HepG2 (cell line): ENCODE data around the gene TSSK3. TPM values are rescaled to one million over a fixed set of nuclear protein-coding genes. Genes with fewer than 3 reads are reported as not detected.

ENCODE experiments used
- ATAC-seq: fragments of 200-7000 bp; cut with Tn5 transposase; 3 replicates; pipeline ENCODE4 v1.9.1; 2020; ENCODE audit warnings: mild to moderate bottlenecking, moderate library complexity
- BruUV-seq: library from RNA; stranded (reverse); fragments of 400-500 nt; replicated peaks from 2 replicates; lab custom pipeline; 2021; lab: Mats Ljungman, UMichigan
- CTCF ChIA-PET: fragments of 300-600 bp; formaldehyde crosslinking; extraction: SDS; loops from one replicate; lab custom pipeline; 2021; ENCODE audit warnings: low total read pairs, inconsistent platforms, low intra/inter-chr PET ratio; lab: Yijun Ruan, JAX
- POLR2A ChIA-PET: fragments of 350-600 bp; sonication (Branson Sonifier 250); formaldehyde crosslinking; loops from one replicate; lab custom pipeline; 2020; ENCODE audit warnings: antibody characterized with exemption, inconsistent platforms; lab: Yijun Ruan, JAX
- DNase-seq: peaks from one replicate; pipeline ENCODE4 v3.0.0-alpha.2; 2015; ENCODE audit warnings: low spot score
- FAIRE-seq: peaks from 3 replicates; lab custom pipeline; 2011; peaks lifted over from hg19 to GRCh38; lab: Jason Lieb, UNC
- H2AFZ ChIP-seq: one replicate; pipeline ENCODE4 v1.6.1; 2011; ENCODE audit warnings: low read length, inconsistent platforms
- H3K27ac ChIP-seq: fragments of 300-600 bp; 3 replicates; pipeline ENCODE4 v1.8.0; 2011; ENCODE audit warnings: mixed run types, mild to moderate bottlenecking, mixed read lengths, low read length, inconsistent platforms; ENCODE audit not compliant: insufficient read depth; ENCODE audit errors: extremely low read length
- H3K27me3 ChIP-seq, 2 experiments: fragments of 200-600 bp in 1 of 2; 2 replicates in 1 of 2; 3 replicates in 1 of 2; pipeline versions ENCODE4 v1.6.0 to v1.8.0; 2011; ENCODE audit warnings: low read length in 2 of 2, mild to moderate bottlenecking in 2 of 2, moderate library complexity in 2 of 2, inconsistent platforms in 1 of 2; ENCODE audit not compliant: insufficient read depth in 2 of 2, control insufficient read depth in 1 of 2
- H3K36me3 ChIP-seq, 2 experiments: fragments of 200-600 bp in 1 of 2; replicated peaks in 1 of 2; 2 replicates in 1 of 2; 3 replicates in 1 of 2; pipeline versions ENCODE4 v1.5.1 to v1.8.0; 2011; ENCODE audit warnings: low read length in 2 of 2, inconsistent platforms in 1 of 2; ENCODE audit not compliant: insufficient read depth in 2 of 2, control insufficient read depth in 1 of 2
- H3K4me1 ChIP-seq: 2 replicates; pipeline ENCODE4 v1.5.1; 2012; ENCODE audit warnings: low read length, inconsistent platforms; ENCODE audit not compliant: insufficient read depth
- H3K4me2 ChIP-seq: 2 replicates; pipeline ENCODE4 v1.6.0; 2011; ENCODE audit warnings: low read depth, low read length, inconsistent platforms
- H3K4me3 ChIP-seq, 3 experiments: fragments of 200-600 bp in 1 of 3; sonication (generic), shearing (Covaris generic) in 1 of 3; replicated peaks in 1 of 3; 2 replicates each; pipeline ENCODE4 v1.5.1; 2011 to 2016; ENCODE audit warnings: low read length in 3 of 3, inconsistent platforms in 2 of 3, low read depth in 2 of 3, mild to moderate bottlenecking in 2 of 3, control low read depth in 1 of 3, mixed read lengths in 1 of 3; ENCODE audit not compliant: insufficient read depth in 1 of 3
- H3K79me2 ChIP-seq: one replicate; pipeline ENCODE4 v1.6.1; 2011; ENCODE audit warnings: low read length, inconsistent platforms; ENCODE audit not compliant: insufficient read depth
- H3K9ac ChIP-seq: 2 replicates; pipeline ENCODE4 v1.6.0; 2011; ENCODE audit warnings: mild to moderate bottlenecking, low read depth, low read length, inconsistent platforms; ENCODE audit not compliant: insufficient read depth
- H3K9me3 ChIP-seq: 2 replicates; pipeline ENCODE4 v1.5.1; 2012; ENCODE audit warnings: mild to moderate bottlenecking, low read length
- H4K20me1 ChIP-seq: 2 replicates; pipeline ENCODE4 v1.6.0; 2011; ENCODE audit warnings: inconsistent platforms, mild to moderate bottlenecking, low read length, moderate library complexity; ENCODE audit not compliant: insufficient read depth
- ARNT ChIP-seq: fragments of 450-650 bp; IDR thresholded peaks from 2 replicates; pipeline ENCODE4 v1.6.1; 2017
- ATF7-NPFF ChIP-seq: sonication (generic); formaldehyde crosslinking; IDR thresholded peaks from 2 replicates; pipeline ENCODE4 v1.8.1; 2023; ENCODE audit warnings: mild to moderate bottlenecking, low read depth, missing genetic modification reagents, moderate library complexity
- GABPA ChIP-seq, 2 experiments: IDR thresholded peaks; 2 replicates each; pipeline ENCODE4 v1.6.1; 2011 to 2016; ENCODE audit warnings: low read depth in 2 of 2, low read length in 1 of 2, missing biosample characterization in 1 of 2, missing genetic modification characterization in 1 of 2
- JDP2 ChIP-seq: sonication (generic); formaldehyde crosslinking; IDR thresholded peaks from 2 replicates; pipeline ENCODE4 v1.8.1; 2022; ENCODE audit warnings: missing genetic modification reagents, borderline replicate concordance
- PAWR ChIP-seq: sonication (generic); formaldehyde crosslinking; IDR thresholded peaks from 2 replicates; pipeline ENCODE4 v1.4.0; 2020; ENCODE audit warnings: missing genetic modification reagents, mild to moderate bottlenecking, borderline replicate concordance
- SNRNP70 ChIP-seq: fragments of 200-400 bp; formaldehyde crosslinking; IDR thresholded peaks from 2 replicates; pipeline ENCODE4 v1.6.1; 2017; ENCODE audit warnings: mild to moderate bottlenecking, low read depth, low read length, moderate library complexity
- YEATS4 ChIP-seq: sonication (generic); formaldehyde crosslinking; IDR thresholded peaks from 2 replicates; pipeline ENCODE4 v1.4.0; 2020; ENCODE audit warnings: missing genetic modification reagents, borderline replicate concordance
- ZNF101 ChIP-seq: sonication (generic); formaldehyde crosslinking; IDR thresholded peaks from 2 replicates; pipeline ENCODE4 v1.4.0; 2020; ENCODE audit warnings: mild to moderate bottlenecking, low read depth, missing genetic modification reagents, borderline replicate concordance
- ZNF382 ChIP-seq: sonication (generic); formaldehyde crosslinking; IDR thresholded peaks from 2 replicates; pipeline ENCODE4 v1.5.0; 2020; ENCODE audit warnings: missing genetic modification reagents, mild to moderate bottlenecking, borderline replicate concordance
- WGBS: methylation state at CpG from one replicate; pipeline ENCODE4 v1.1.6; 2017; ENCODE audit warnings: low lambda C conversion rate; 5-methylcytosine and 5-hydroxymethylcytosine counted together
- in situ Hi-C: cut with HindIII; loops from 2 replicates; pipeline ENCODE4 v1.10.0; 2017; ENCODE audit warnings: low pct_unique_long_range_greater_than_20kb; ENCODE audit not compliant: extremely low pct_ligation_motif_present
- intact Hi-C: fragments of 100-400 bp; cut with micrococcal nuclease; formaldehyde crosslinking; loops from one replicate; pipeline ENCODE4 v1.10.0; 2022; ENCODE audit not compliant: unreplicated experiment
- polyA plus RNA-seq, 8 experiments: library from polyadenylated mRNA; depleted of rRNA in 3 of 8; stranded (reverse) in 7 of 8; unstranded in 1 of 8; fragments of >200 nt; fragmentation: Illumina TruSeq in 4 of 8; extraction: Trizol in 4 of 8; gene quantifications; 2 replicates each; pipeline versions ENCODE4 v1.2.1 to v1.2.3, GENCODE V29; 2011 to 2016; ENCODE audit warnings: low read depth in 4 of 8, missing spikeins in 1 of 8, mixed read lengths in 1 of 8; ENCODE audit not compliant: insufficient read depth in 1 of 8
- total RNA-seq, 5 experiments: library from RNA; depleted of rRNA; stranded (reverse); fragments of >200 nt; fragmentation: Illumina TruSeq; extraction: Trizol; gene quantifications; 2 replicates each; pipeline ENCODE4 v1.2.3, GENCODE V29; 2016; ENCODE audit warnings: low read depth in 1 of 5
- TF ChIP-seq, protein P1 (sequence below): sonication (generic); formaldehyde crosslinking; IDR thresholded peaks from 2 replicates; pipeline ENCODE4 v1.5.0; 2020; ENCODE audit warnings: missing genetic modification reagents
- TF ChIP-seq, protein P2 (sequence below): sonication (generic); formaldehyde crosslinking; IDR thresholded peaks from 2 replicates; pipeline ENCODE4 v1.4.0; 2020; ENCODE audit warnings: mild to moderate bottlenecking, missing genetic modification reagents
- TF ChIP-seq, protein P3 (sequence below): sonication (generic); formaldehyde crosslinking; IDR thresholded peaks from 2 replicates; pipeline ENCODE4 v1.4.0; 2020; ENCODE audit warnings: missing genetic modification reagents, borderline replicate concordance

Gene TSSK3
- total and polyA plus RNA-seq, 2 of the 13 experiments (the other 11 are each of a cell fraction or from before 2014, with no cell fraction given), result 1.0 to 1.1 TPM

DNA sequence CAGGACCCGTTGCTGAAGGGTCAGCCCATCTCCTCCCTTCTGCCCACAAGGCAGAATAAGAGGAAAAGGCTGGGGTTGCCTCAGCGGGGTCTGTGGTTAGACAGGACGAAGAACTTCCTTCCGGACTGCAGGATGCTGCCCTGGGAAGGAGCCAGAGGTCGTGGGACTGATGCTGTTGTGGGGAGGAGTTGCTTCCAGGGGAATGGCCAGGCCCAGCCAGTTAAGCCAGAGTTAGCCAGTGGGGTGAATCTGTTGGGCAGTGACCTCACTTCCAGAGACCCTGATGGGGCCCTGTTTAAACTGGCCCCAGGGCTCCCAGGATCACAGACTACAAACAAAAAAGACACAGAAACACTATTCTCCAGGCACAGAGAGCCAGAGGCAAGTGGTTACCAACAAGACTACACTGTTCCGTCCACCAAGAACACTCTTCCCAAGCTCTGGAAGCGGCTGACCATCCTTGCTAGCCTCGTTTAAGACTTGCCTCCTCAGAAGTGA, 13.1 kb upstream of the TSSK3 start:
- Histone ChIP-seq H4K20me1 (no peaks in the 10 kb centered on the region), H3K9me3 (no peaks in the 10 kb centered on the region), H3K27me3 (no peaks in the 10 kb centered on the region), H3K4me1 (peaks cover 86% of the 10 kb centered on the region), H3K36me3 (no peaks in the 10 kb centered on the region), H3K4me2 (peak overlapping the region; percentile 47), H3K9ac (peak overlapping the region; percentile 19), H3K27ac (peak overlapping the region; percentile 92), H3K79me2 (no peaks in the 10 kb centered on the region), H3K4me3 (no peak overlapping the region), H2AFZ (no peak overlapping the region)
- intact Hi-C loops, result no loop called here
- in situ Hi-C loops, result no loop called here
- POLR2A ChIA-PET, result interaction anchor here (10.1 kb wide), 1 partner anchor 11 kb away, joined by 222 read pairs; the partner anchor contains the start of gene MARCKSL1
- 24% methylated on average over 5 of the region's 8 CpGs for WGBS
- DNase-seq, result peak; percentile 74
- FAIRE-seq, result peak; percentile 34
- peak; percentile 10 for ATAC-seq
- TSS peak; percentile 41 for BruUV-seq
- CTCF ChIA-PET, result no interaction called here
- TF ChIP-seq ZNF101 (no peak), ARNT (no peak), PAWR (no peak), ATF7-NPFF (CRISPR knock-in tag) (no peak), SNRNP70 (no peak), ZNF382 (no peak), GABPA (IDR thresholded peaks at IDR 0.05; ENCODE audit: low read depth, low read length) (no peak), GABPA (CRISPR knock-in tag; IDR thresholded peaks at IDR 0.05; ENCODE audit: low read depth) (peak; percentile 10; the same call in 1 of the 2 replicates), JDP2 (CRISPR knock-in tag) (no peak), YEATS4 (no peak)
- TF ChIP-seq, protein P1, sequence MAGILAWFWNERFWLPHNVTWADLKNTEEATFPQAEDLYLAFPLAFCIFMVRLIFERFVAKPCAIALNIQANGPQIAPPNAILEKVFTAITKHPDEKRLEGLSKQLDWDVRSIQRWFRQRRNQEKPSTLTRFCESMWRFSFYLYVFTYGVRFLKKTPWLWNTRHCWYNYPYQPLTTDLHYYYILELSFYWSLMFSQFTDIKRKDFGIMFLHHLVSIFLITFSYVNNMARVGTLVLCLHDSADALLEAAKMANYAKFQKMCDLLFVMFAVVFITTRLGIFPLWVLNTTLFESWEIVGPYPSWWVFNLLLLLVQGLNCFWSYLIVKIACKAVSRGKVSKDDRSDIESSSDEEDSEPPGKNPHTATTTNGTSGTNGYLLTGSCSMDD, result no peak
- TF ChIP-seq, protein P2, sequence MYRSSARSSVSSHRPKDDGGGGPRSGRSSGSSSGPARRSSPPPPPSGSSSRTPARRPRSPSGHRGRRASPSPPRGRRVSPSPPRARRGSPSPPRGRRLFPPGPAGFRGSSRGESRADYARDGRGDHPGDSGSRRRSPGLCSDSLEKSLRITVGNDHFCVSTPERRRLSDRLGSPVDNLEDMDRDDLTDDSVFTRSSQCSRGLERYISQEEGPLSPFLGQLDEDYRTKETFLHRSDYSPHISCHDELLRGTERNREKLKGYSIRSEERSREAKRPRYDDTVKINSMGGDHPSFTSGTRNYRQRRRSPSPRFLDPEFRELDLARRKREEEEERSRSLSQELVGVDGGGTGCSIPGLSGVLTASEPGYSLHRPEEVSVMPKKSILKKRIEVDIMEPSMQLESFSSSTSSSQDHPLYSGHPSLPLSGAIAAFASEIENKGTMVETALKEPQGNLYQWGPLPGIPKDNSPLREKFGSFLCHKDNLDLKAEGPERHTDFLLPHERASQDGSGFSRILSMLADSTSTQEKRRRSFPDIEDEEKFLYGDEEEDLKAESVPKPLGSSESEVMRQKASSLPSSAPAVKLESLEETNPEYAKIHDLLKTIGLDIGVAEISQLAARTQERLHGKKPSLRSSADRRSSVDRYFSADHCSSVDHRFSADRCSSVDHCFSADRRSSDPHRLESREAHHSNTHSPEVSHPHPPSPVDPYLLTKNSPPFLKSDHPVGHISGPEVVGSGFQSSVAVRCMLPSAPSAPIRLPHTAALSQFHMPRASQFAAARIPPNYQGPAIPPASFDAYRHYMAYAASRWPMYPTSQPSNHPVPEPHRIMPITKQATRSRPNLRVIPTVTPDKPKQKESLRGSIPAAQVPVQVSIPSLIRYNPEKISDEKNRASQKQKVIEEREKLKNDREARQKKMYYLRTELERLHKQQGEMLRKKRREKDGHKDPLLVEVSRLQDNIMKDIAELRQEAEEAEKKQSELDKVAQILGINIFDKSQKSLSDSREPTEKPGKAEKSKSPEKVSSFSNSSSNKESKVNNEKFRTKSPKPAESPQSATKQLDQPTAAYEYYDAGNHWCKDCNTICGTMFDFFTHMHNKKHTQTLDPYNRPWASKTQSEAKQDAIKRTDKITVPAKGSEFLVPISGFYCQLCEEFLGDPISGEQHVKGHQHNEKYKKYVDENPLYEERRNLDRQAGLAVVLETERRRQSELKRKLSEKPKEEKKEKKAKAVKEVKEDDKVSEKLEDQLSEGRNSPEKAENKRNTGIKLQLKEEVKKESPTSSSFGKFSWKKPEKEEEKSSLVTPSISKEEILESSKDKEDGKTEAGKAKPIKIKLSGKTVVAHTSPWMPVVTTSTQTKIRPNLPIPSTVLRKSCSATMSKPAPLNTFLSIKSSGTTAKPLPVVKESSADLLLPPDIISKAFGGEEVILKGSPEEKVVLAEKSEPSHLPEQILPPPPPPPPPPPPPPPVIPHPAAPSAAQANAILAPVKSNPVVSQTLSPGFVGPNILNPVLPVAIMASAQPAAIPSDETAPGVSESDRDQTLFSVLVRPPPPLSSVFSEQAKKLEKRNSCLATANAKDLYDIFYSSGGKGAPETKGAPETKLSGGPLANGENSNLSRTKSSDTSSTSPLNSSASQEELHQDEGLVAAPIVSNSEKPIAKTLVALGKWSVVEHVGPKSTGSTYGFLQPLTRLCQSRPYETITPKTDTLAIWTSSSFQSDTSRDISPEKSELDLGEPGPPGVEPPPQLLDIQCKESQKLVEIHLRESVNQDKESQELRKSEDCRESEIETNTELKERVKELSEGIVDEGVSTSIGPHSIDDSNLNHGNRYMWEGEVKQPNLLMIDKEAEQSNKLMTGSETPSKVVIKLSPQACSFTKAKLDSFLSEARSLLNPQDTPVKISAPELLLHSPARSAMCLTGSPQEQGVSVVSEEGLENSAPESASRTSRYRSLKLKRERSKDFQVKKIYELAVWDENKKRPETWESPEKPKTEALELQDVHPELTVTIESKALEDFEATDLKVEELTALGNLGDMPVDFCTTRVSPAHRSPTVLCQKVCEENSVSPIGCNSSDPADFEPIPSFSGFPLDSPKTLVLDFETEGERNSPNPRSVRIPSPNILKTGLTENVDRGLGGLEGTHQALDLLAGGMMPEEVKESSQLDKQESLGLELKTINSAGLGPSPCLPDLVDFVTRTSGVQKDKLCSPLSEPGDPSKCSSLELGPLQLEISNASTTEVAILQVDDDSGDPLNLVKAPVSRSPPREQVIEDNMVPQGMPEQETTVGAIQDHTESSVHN, result no peak
- TF ChIP-seq, protein P3, sequence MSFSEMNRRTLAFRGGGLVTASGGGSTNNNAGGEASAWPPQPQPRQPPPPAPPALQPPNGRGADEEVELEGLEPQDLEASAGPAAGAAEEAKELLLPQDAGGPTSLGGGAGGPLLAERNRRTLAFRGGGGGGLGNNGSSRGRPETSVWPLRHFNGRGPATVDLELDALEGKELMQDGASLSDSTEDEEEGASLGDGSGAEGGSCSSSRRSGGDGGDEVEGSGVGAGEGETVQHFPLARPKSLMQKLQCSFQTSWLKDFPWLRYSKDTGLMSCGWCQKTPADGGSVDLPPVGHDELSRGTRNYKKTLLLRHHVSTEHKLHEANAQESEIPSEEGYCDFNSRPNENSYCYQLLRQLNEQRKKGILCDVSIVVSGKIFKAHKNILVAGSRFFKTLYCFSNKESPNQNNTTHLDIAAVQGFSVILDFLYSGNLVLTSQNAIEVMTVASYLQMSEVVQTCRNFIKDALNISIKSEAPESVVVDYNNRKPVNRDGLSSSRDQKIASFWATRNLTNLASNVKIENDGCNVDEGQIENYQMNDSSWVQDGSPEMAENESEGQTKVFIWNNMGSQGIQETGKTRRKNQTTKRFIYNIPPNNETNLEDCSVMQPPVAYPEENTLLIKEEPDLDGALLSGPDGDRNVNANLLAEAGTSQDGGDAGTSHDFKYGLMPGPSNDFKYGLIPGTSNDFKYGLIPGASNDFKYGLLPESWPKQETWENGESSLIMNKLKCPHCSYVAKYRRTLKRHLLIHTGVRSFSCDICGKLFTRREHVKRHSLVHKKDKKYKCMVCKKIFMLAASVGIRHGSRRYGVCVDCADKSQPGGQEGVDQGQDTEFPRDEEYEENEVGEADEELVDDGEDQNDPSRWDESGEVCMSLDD, result peak; percentile 74; the same call in 1 of the 2 replicates
